Stimulated activated CD4-positive, alpha-beta T cell treated with anti-CD3 and anti-CD28 coated beads, TNF-alpha, amount 100 ng/mL, for 4 hours (primary cell): ENCODE data around the gene LFNG.

Experiments used
- DNase-seq, 3 experiments: peaks; one replicate each; pipeline ENCODE4 v3.0.0-alpha.2; 2020; ENCODE audit warnings: low read depth in 3 of 3

LFNG gene

DNA sequence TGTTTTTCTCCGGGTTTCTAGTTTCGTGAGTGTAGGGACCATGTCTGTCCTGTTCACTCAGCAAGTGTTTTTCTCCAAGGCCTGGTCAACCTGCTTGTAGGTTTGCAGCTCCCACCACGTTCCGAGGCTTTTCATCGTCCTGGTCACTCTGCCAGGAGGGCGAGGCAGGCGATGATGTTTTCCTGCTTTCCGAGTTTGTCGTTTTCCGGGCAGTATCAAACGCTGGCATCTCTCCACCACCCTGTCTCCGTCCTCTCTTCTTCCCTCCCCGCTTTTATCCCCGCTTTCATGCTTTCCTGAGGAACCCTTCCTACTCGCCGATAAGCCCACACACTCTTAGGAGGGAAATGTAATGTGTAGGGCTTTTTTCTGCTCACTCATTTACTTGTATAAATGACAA is 50.4 kb downstream of the LFNG start:
- no peak for DNase-seq

DNA sequence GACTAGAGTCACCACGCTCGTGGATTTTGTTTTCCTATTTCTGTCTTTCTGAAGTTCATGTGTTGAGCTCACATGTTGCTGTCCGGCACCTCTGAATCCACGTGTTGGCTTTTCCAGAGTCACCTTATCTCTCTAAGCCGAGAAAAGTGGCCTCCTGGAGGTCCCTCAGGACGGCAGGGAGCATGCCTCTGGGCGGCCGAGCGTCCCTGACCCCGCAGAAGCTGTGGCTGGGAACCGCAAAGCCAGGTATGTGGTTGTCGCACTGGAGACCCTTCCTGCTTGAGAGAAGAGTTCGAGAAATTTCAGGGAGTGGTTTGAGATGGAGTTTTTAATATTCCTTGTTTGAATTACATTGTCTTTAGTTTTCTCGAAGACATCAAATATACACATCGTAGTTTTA is 51.8 kb downstream of the LFNG start:
- no peak for DNase-seq

DNA sequence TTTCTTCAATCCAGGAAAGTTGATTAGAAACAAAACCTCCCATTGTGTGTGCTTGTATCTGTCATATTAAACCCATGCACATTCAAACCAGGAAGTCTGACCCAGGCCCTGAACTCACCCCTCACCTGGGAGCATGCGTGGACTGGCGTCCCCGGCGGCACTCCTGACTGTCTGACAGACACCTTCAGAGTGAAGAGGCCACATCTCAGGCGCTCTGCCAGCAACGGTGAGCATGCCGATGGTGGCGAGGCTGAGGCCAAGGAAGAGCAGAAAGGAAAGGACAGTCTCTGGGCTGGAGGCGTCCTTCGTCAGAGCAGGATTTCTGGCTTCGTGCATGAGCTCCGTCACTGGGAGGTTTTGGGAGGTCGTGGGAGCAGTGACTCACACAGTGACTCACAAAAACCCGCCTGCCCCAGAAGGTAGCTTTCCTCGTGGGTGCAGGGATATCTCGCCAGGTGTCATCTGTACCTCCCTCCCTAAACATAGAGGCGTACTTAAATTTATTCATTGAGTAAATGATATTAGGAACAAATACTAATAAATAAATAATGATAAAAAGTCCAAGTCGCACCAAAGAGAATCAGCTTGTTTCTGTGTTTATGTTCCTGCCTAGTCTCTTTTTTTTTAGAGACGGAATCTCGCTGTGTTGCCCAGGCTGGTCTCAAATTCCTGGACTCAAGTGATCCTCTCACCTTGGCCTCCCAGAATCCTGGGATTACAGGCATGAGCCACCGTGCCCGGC is 52.7 kb downstream of the LFNG start:
- DNase-seq, result peak in 1 of 3 experiments; percentile 7

DNA sequence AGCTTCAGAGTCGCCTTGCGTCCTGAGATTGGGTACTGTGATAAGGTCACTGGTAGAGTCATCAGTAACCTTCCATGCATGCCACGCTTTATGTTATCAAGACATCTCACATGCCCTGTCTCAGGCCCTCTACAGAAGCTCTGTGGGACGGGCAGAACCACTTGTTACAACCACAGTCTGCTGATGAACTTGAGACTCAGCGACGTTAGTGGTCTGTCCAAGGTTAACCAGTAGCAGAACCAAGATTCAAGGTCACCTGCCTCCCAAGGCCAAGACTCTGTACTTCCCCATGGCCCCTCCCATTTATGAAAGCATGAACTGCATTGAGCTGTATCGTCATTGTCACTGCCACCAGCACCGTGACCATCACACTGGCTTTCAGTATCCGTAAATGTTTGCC is 54.2 kb downstream of the LFNG start:
- DNase-seq, result no peak

DNA sequence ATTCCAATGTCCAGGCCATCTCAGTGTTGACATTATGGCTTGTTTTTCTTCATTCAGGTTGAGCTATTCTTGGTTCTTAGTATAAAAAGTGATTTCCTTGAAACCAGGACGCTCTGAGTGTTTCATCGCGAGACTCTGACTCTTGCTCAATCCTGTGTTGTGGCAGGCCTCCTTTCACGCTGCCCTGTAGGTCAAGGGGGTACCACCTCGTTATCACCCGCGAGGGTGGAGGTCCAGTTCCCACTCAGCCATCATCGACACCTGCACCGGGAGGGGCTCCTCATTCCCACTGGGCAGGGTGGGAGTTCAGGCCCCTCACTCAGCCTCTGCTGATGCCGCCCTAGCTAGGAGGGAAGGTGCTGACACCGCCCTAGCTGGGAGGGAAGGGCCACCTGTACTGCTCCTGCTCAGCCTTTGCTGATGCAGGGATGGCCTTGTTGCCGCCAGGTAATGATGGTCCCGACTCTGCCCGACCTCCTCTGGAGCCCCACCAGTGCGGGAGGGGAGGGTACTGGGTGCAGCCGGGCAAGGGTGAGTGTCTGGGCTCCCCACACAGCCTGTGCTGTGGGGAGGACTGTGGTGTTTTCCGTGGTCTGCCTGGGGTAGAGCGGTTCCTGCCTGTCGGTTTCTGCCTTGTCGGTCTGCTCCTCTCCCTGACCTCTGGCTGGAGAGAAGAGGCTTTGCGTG is 55.6 kb downstream of the LFNG start:
- DNase-seq, result no peak

DNA sequence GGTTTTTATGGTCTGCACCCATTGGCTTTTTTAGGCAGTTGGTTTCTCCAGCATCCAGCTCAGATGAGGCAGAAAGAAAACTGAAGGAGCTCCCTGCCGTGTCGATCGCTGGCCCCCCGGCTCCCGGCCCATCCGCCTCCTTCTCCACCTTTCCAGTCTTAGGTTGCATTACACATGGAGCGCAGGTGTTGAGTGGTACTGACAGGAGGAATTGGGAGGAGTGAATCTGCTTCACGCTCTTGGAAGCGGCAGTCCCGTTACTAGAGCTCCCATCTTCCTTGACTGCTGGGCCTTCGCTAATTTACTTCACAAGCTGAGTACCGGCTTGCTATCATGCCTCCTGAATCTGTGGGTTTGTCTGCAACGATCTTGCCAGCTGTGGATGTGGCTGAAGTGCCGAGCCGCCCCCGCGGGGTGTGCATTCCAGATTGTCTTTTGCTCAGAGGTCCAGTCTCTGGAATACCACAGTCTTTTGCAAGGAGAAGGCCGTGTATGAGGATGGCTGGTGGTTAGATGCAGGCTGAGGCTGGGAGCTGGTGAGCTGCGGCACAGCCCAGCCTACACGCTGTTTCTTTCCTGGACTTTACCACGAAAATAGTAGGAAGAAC is 56.3 kb downstream of the LFNG start:
- no peak for DNase-seq

DNA sequence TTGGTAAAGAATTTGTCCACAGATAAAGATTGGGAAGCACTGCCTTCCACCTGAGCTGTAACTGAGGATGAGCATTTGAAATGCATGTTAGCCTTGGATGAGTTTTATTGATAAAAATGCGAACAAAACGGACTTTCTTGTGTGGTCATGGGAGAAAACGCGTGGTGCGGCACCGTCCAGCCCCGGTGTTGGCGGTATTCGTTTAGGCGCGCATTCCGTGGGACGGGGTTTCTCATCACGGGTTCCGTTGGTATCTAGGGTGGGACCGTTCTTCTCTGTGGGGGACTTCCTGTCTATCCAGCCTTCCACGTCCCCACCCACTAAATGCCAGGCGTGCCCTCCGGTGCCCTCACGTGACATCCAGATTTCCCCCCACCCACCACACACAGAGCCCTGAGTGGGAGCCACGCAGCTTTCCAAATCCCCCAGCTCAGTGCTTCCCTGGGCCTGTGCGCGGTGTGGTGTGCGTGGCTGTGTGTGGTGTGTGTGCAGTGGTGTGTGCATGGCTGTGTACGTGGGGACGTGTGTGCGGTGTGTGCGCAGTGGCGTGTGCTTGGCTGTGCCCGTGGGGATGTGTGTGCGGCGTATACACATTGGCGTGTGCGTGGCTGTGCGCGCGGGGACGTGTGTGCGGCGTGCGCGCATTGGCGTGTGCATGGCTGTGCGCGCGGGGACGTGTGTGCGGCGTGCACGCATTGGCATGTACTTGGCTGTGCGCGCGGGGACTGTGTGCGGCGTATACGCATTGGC is 57.3 kb downstream of the LFNG start:
- no peak for DNase-seq
